C4-2B (cell line): Measurements from ENCODE around the gene SLC25A25.

Experiments
- CTCF ChIP-seq: fragments of 450-650 bp; conservative IDR thresholded peaks from 2 replicates; pipeline ENCODE4 v1.5.1; 2017; ENCODE audit warnings: mild to moderate bottlenecking
- ZFX ChIP-seq: fragments of 450-650 bp; IDR thresholded peaks from 2 replicates; pipeline ENCODE4 v1.6.1; 2017

- TF ChIP-seq CTCF (no peak), ZFX (no peak)
Observed at GRCh38 chr9:128098297-128099230, 30.5 kb downstream of the SLC25A25 start.
